Renal pelvis (tissue), 12 donors: ENCODE results near the gene DEF6. TPM values are rescaled to one million over a fixed set of nuclear protein-coding genes. Genes with fewer than 3 reads are reported as not detected.

ENCODE experiments used
- DNase-seq: peaks from one replicate; pipeline ENCODE4 v3.0.0-alpha.2; 2013
- long read RNA-seq, 16 experiments: transcript quantifications; one replicate each; lab custom pipeline, GENCODE V29; 2026
- polyA plus RNA-seq, 3 donors: library from polyadenylated mRNA; unstranded; fragments of 120-200 nt; gene quantifications; one replicate each; pipeline ENCODE4 v1.2.1, GENCODE V29; 2013; ENCODE audit not compliant: insufficient read length in 3 of 3

The DEF6 gene
- polyA plus RNA-seq = 1 to 10 TPM; 4.5 to 5.7 (median 4.7) TPM
- long read RNA-seq, donor 1, partial matches to known transcripts = 0 of 2 reads
- long read RNA-seq, donor 1, other reads (novel, unspliced or antisense) = 0 of 2 reads
- long read RNA-seq, donor 2, partial matches to known transcripts = 0 of 2 reads
- long read RNA-seq, donor 2, other reads (novel, unspliced or antisense) = 0 of 2 reads
- long read RNA-seq, donor 3 = 0 reads
- long read RNA-seq, donor 4 = 0 reads
- long read RNA-seq, donor 5 = 0 reads
- long read RNA-seq, donor 6 = 0 reads
- long read RNA-seq, donor 7, partial matches to known transcripts = 0 of 1 reads
- long read RNA-seq, donor 7, other reads (novel, unspliced or antisense) = 0 of 1 reads
- long read RNA-seq, donor 8 = 0 reads
- long read RNA-seq, donor 9 = 0 reads
- long read RNA-seq, donor 10 = 0 reads
- long read RNA-seq, donor 11 = 0 reads
- long read RNA-seq, donor 12, partial matches to known transcripts = 0 of 1 reads
- long read RNA-seq, donor 12, other reads (novel, unspliced or antisense) = 0 of 1 reads
- long read RNA-seq, donor 13 = 0 reads
- long read RNA-seq, donor 14 = 0 reads
- long read RNA-seq, donor 15, partial matches to known transcripts = 0 of 2 reads
- long read RNA-seq, donor 15, other reads (novel, unspliced or antisense) = 0 of 2 reads
- long read RNA-seq, donor 16, partial matches to known transcripts = 0 of 1 reads
- long read RNA-seq, donor 16, other reads (novel, unspliced or antisense) = 0 of 1 reads

- peak; percentile 86 for DNase-seq
Measured at GRCh38 chr6:35297601-35298481, at the start of gene DEF6. Gene DEF6, plus strand, starts transcription at chr6:35297818. Its CDS starts 39 bp downstream, at chr6:35297857.

GRCh38 chr6:35248300-35248699, 49.3 kb upstream of the DEF6 start:
- DNase-seq = no peak

- no peak for DNase-seq
Measured at GRCh38 chr6:35248965-35249364, 48.7 kb upstream of the DEF6 start.

- no peak for DNase-seq
Measured at GRCh38 chr6:35251949-35252348, 45.7 kb upstream of the DEF6 start.

- DNase-seq = no peak
Measured at GRCh38 chr6:35253249-35253648, 44.4 kb upstream of the DEF6 start.

GRCh38 chr6:35258336-35258735, 39.3 kb upstream of the DEF6 start:
- DNase-seq = no peak

GRCh38 chr6:35258858-35259193, 38.8 kb upstream of the DEF6 start:
- DNase-seq = peak; percentile 53

- DNase-seq = peak; percentile 97
Measured at GRCh38 chr6:35259194-35259947, 38.2 kb upstream of the DEF6 start, which contains the start of gene ZNF76. Gene ZNF76, plus strand, starts transcription at chr6:35259735. Its CDS starts 21,417 bp downstream, at chr6:35281152.

GRCh38 chr6:35259948-35260590, 37.5 kb upstream of the DEF6 start:
- peak; percentile 53 for DNase-seq

- no peak for DNase-seq
Measured at GRCh38 chr6:35260591-35261570, 36.7 kb upstream of the DEF6 start.

- no peak for DNase-seq
Measured at GRCh38 chr6:35262596-35262995, 35.0 kb upstream of the DEF6 start.

- DNase-seq = no peak
Measured at GRCh38 chr6:35264550-35265274, 32.9 kb upstream of the DEF6 start.

GRCh38 chr6:35265523-35265922, 32.1 kb upstream of the DEF6 start:
- no peak for DNase-seq

- no peak for DNase-seq
Measured at GRCh38 chr6:35267446-35267845, 30.2 kb upstream of the DEF6 start.

- no peak for DNase-seq
Measured at GRCh38 chr6:35267897-35268296, 29.7 kb upstream of the DEF6 start.

GRCh38 chr6:35272005-35272404, 25.6 kb upstream of the DEF6 start:
- no peak for DNase-seq

- DNase-seq = no peak
Measured at GRCh38 chr6:35273822-35274559, 23.6 kb upstream of the DEF6 start.

GRCh38 chr6:35275744-35276260, 21.8 kb upstream of the DEF6 start:
- DNase-seq = no peak
